ENCODE results near the gene CCNT2.

- TF ChIP-seq GATA2 (IDR thresholded peaks at IDR 0.05; ENCODE audit: low read depth, low read length) (no peak), GATA3 (IDR thresholded peaks at IDR 0.05; ENCODE audit: low read depth, low read length) (no peak)
Measured at GRCh38 chr2:134952608-134953007, 34.0 kb downstream of the CCNT2 start.
